ENCODE measurements around the gene GCNT2. TPM values are rescaled to one million over a fixed set of nuclear protein-coding genes. Genes with fewer than 3 reads are reported as not detected.
A peak's percentile ranks its signal among the peaks of the same experiment; 100 is the strongest.
"Not testable (repeated sequence)": the region's sequence is repeated elsewhere in the genome, so short reads cannot be mapped to it uniquely, and the experiment has no call there.

Gene GCNT2
- total RNA-seq, 1 experiment from 2014 or later, result 18.3 TPM

- BruUV-seq (replicated peaks), result no TSS peak
- Histone ChIP-seq H3K9me3 (ENCODE audit: low read length) (no peaks in the 10 kb centered on the region), H3K36me3 (ENCODE audit: low read depth, low read length) (no peaks in the 10 kb centered on the region), H3K27ac (ENCODE audit: low read length) (peak overlapping the region; percentile 79), H4K20me1 (ENCODE audit: low read length) (no peaks in the 10 kb centered on the region), H3K4me3 (ENCODE audit: low read length) (no peak overlapping the region), H3K9ac (ENCODE audit: low read length) (peak overlapping the region; percentile 50), H3K79me2 (ENCODE audit: low read length) (no peaks in the 10 kb centered on the region), H3K9me2 (replicated peaks; ENCODE audit: low read length) (no peaks in the 10 kb centered on the region), H3K4me1 (ENCODE audit: insufficient read depth, low read length) (peaks cover 22% of the 10 kb centered on the region), H3F3A (ENCODE audit: low read length, unreplicated experiment) (no peaks in the 10 kb centered on the region), H3K4me2 (ENCODE audit: low read length) (peak overlapping the region; percentile 21), H2AFZ (ENCODE audit: low read length) (peak overlapping the region; percentile 42), H3K27me3 (ENCODE audit: low read length) (no peaks in the 10 kb centered on the region)
- ChIA-PET POLR2A (ENCODE audit: unreplicated experiment) (interaction anchor here (0.5 kb wide), 1 partner anchor 12 kb away, joined by 5 read pairs; no protein-coding TSS in a partner anchor), CTCF (no interaction called here)
- ATAC-seq, result peak; percentile 89
- peak; percentile 77 for DNase-seq
- TF ChIP-seq EZH2phosphoT487 (IDR thresholded peaks at IDR 0.05; ENCODE audit: borderline replicate concordance, low read length) (no peak), EZH2 (IDR thresholded peaks at IDR 0.05; ENCODE audit: low read length, unreplicated experiment) (no peak)
- TF ChIP-seq, protein P1, sequence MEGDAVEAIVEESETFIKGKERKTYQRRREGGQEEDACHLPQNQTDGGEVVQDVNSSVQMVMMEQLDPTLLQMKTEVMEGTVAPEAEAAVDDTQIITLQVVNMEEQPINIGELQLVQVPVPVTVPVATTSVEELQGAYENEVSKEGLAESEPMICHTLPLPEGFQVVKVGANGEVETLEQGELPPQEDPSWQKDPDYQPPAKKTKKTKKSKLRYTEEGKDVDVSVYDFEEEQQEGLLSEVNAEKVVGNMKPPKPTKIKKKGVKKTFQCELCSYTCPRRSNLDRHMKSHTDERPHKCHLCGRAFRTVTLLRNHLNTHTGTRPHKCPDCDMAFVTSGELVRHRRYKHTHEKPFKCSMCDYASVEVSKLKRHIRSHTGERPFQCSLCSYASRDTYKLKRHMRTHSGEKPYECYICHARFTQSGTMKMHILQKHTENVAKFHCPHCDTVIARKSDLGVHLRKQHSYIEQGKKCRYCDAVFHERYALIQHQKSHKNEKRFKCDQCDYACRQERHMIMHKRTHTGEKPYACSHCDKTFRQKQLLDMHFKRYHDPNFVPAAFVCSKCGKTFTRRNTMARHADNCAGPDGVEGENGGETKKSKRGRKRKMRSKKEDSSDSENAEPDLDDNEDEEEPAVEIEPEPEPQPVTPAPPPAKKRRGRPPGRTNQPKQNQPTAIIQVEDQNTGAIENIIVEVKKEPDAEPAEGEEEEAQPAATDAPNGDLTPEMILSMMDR (conservative IDR thresholded peaks at IDR 0.05; ENCODE audit: low read depth, low read length), result no peak
- intact Hi-C loops (cut with micrococcal nuclease), result no loop called here
These were observed 2.4 kb upstream of the GCNT2 start for GRCh38 chr6:10518557-10519407.

- H3K4me3 ChIP-seq (ENCODE audit: low read length); H3K79me2 ChIP-seq (ENCODE audit: low read length); H3K36me3 ChIP-seq (ENCODE audit: low read depth, low read length); POLR2A ChIA-PET (ENCODE audit: unreplicated experiment); H3K27me3 ChIP-seq (ENCODE audit: low read length); ATAC-seq; H4K20me1 ChIP-seq (ENCODE audit: low read length); H3K9me3 ChIP-seq (ENCODE audit: low read length); H3K4me2 ChIP-seq (ENCODE audit: low read length); DNase-seq; H3K9me2 ChIP-seq (replicated peaks; ENCODE audit: low read length); H3F3A ChIP-seq (ENCODE audit: low read length, unreplicated experiment); BruUV-seq (replicated peaks); intact Hi-C loops (cut with micrococcal nuclease); CTCF ChIA-PET: not testable (repeated sequence)
- peak overlapping the region; percentile 79 for H3K27ac ChIP-seq (ENCODE audit: low read length)
- H3K9ac ChIP-seq (ENCODE audit: low read length), result peak overlapping the region; percentile 50; the same call in 1 of the 2 replicates
- peak overlapping the region; percentile 42 for H2AFZ ChIP-seq (ENCODE audit: low read length)
- H3K4me1 ChIP-seq (ENCODE audit: insufficient read depth, low read length), result peaks cover 22% of the 10 kb centered on the region
These were observed 1.8 kb upstream of the GCNT2 start for GRCh38 chr6:10519408-10519697.

GRCh38 chr6:10520468-10520867 is 683 bp upstream of the GCNT2 start:
- no peaks in the 10 kb centered on the region for H3K9me3 ChIP-seq (ENCODE audit: low read length)
- H2AFZ ChIP-seq (ENCODE audit: low read length), result peak overlapping the region; percentile 53
- H3F3A ChIP-seq (ENCODE audit: low read length, unreplicated experiment), result no peaks in the 10 kb centered on the region
- H3K4me1 ChIP-seq (ENCODE audit: insufficient read depth, low read length), result peaks cover 22% of the 10 kb centered on the region
- H3K27me3 ChIP-seq (ENCODE audit: low read length), result no peaks in the 10 kb centered on the region
- no peaks in the 10 kb centered on the region for H3K79me2 ChIP-seq (ENCODE audit: low read length)
- H3K27ac ChIP-seq (ENCODE audit: low read length), result peak overlapping the region; percentile 1; the same call in 1 of the 2 replicates
- TF ChIP-seq EZH2phosphoT487 (IDR thresholded peaks at IDR 0.05; ENCODE audit: borderline replicate concordance, low read length) (no peak), EZH2 (IDR thresholded peaks at IDR 0.05; ENCODE audit: low read length, unreplicated experiment) (no peak)
- TF ChIP-seq, protein P1 (conservative IDR thresholded peaks at IDR 0.05; ENCODE audit: low read depth, low read length), result no peak
- CTCF ChIA-PET, result no interaction called here
- no peak overlapping the region for H3K9ac ChIP-seq (ENCODE audit: low read length)
- POLR2A ChIA-PET (ENCODE audit: unreplicated experiment), result no interaction called here
- no peaks in the 10 kb centered on the region for H4K20me1 ChIP-seq (ENCODE audit: low read length)
- peak; percentile 39 for DNase-seq
- BruUV-seq (replicated peaks), result no TSS peak
- intact Hi-C loops (cut with micrococcal nuclease), result no loop called here
- H3K36me3 ChIP-seq (ENCODE audit: low read depth, low read length), result no peaks in the 10 kb centered on the region
- ATAC-seq, result peak; percentile 62
- H3K9me2 ChIP-seq (replicated peaks; ENCODE audit: low read length), result no peaks in the 10 kb centered on the region
- H3K4me2 ChIP-seq (ENCODE audit: low read length), result no peak overlapping the region
- H3K4me3 ChIP-seq (ENCODE audit: low read length), result no peak overlapping the region
